SK-N-DZ (cell line): Measurements from ENCODE around the gene DGKD.
A peak's percentile ranks its signal among the peaks of the same experiment; 100 is the strongest.
"Not testable (repeated sequence)": the region's sequence is repeated elsewhere in the genome, so short reads cannot be mapped to it uniquely, and the experiment has no call there.

Experiments used
- DNase-seq: peaks from one replicate; pipeline ENCODE4 v3.0.0-alpha.2; 2015; ENCODE audit warnings: low spot score

The DGKD gene

DNA sequence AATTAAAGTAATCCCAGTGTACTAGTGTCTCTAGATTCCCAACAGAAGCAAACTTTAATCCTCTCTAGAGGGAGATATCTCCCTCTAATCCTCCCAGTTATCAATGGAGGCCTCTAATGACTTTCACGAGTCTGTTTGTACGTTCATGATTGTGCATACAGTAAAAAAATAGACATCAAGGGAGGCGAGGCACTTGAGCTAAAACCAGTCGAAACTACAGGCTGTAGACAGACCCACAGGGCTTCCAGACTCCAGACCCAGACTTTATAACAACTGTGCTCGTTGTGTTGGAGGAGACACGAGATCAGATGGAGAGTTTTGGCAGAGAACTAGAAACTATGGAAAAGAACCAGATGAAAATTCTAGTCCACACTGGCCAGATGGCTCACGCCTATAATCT is 7.0 kb downstream of the DGKD start:
- no peak for DNase-seq

DNA sequence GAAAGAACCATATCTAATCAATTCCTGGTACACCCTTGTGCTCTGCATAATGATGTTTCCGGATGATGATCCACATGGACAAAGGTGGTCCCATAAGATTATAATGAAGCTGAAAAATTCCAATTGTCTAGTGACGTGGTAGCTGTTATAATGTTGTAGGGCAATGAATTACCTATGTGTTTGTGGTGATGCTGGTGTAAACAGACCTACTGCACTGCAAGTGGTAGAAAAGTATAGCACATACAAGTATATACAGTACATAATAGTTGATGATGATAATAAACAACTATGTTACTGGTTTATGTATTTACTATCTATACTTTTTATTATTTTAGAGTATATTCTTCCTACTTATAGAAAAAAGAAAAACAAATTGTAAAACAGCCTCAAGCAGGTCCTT is 8.4 kb downstream of the DGKD start:
- DNase-seq = no peak

DNA sequence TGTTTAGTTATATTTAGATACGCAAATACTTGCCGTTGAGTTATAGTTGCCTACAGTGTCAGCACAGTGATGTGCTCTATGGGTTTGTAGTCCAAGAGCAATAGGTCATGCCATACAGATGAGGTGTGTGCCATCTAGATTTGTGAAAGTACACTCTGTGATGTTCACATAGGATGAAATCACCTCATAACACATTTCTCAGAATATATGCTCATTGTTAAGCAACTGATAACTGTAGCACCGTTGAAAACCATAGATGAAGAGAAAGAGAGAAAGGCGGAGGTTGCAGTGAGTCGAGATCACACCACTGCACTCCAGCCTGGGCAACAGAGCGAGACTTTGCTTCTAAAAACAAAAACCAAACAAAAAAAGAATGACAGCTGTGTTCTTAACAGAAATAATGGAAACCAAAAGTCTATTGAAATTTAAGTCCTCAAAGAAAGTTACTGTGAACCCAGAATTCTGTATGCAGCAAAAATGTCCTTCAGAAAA is 9.5 kb downstream of the DGKD start:
- no peak for DNase-seq

DNA sequence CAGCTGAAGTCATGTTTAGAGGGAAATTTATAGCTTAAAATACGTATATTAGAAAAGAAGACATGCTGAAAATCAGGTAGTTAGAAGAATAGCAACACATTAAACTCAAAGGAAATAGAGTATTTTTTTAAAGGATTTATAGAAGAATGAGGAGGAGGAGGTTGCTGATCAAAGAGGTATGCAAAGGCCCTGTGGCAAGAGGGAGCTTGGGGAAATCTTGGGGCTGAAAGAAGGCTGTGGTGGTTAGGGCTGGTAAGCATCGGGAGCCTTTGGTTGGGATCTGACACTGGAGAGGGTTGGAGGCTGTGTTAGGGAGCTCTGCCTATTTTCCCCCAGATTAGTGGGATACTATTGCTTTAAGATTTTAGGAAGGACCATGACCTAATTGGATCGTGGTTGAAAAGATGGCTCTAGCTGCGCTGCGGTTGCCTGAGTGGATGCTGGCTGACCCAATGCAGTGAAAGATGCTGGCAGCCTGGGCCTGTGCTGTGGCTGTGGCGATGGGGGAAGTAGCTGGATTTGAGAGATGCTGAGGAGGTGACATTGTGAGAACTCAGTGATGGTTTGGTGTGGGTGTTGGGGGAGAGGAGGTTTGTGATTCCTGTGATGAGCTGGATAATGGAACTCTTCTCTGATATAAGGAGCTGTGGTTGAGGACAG is 11.7 kb downstream of the DGKD start:
- DNase-seq = no peak

DNA sequence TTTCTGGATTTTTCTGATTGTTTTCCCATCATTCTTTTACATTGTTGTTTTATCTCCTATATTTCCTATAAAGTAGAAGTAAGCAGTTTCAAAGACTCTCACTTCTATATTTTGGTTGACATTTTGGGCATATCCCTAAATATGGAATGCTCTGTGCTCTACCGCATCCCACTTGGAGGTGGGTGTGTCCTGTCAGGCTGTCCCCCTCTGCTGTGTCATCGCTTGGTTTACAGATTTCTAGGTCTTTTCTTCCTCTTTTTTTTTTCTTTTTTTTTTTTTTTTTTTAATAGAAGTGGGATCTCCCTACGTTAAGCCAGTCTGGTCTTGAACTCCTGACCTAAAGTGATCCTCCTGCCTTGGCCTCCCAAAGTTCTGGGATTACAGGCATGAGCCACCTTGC is 13.3 kb downstream of the DGKD start:
- no peak for DNase-seq

DNA sequence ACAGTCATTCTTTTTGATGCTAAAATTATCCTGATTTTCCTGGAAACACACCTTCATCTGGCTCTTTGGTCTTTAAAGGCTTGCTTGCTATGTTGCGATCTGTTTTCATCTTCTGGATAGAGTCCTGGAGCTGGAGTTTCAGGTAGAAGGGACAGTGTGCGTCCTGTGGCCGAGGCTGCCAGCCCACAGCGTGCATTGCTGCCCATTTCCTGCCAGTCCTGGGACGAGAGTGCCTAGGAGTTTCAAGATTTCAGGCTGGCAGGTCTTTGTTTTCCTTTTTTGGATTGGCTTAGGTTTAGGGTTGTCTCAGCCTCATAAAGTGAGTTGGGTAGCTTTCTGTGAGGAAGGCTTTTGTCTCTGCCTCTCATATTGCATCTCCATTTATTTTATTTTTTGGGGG is 14.5 kb downstream of the DGKD start:
- DNase-seq = no peak

DNA sequence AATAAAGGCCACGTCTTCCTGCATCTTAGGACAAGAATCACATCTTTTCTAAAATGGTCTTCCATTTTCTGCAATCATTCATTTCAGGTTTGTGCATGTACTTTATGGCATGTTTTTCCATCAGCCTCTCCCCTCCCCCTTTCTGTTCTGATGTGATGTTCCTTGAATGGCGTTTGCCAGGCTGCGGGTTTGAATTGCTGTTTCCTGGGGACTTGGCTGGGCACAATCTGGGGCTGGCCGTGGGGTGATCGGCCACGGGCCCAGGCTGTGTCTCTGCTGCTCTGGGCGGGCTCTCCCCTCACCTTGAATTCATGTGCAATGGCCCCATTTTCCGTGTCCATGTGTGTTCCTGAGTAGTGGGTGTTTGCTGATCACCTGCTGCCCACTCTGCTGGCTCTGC is 15.2 kb downstream of the DGKD start:
- no peak for DNase-seq

DNA sequence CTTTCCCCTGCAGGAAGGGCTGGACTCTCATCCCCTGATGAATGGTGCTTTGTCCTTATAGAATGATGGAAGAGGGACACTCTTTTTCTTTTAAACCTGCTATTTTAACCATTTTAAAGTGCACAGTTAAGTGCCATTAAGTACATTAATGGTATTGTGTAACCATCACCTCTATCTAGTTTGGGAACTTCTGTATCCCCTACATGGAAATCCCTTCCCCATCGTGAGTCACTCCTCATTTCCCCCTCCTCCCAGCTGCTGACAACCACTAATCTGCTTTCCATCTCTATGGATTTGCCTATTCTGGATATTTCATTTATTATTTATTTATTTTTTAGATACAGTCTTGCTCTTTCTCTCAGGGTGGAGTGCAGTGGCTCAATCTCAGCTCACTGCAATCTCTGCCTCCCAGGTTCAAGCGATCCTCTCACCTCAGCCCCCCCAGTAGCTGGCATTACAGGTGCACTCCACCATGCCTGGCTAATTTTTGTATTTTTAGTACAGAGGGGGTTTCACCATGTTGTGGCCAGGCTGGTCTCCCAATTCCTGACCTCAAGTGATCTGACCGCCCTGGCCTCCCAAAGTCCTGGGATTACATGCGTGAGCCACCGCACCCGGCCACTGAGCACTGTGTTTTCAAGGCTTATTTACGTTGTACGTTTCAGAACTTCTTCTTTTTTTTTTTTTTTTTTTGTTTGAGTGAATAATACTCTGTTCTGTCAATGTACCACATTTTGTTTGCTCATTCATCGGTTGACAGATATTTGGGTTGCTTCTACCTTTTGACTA is 15.8 kb downstream of the DGKD start:
- DNase-seq = no peak

DNA sequence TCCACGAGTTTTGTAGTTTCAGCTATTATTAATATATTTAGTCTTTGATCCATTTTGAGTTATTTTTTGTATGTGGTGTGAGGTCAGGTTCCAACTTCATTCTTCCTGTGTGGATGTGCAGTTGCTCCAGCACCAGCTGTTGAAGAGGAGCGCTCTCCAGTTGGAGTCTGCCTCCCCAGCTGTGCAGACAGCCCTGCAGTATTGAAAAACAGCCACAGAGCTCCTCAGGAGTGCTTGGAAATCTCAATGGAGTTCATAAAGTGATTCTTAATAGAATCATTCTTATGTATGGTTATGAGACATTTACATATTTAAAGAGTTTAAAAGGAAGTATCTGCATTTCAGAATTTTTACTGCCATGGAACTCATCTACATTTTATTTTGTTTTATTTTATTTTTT is 17.3 kb downstream of the DGKD start:
- DNase-seq = no peak

DNA sequence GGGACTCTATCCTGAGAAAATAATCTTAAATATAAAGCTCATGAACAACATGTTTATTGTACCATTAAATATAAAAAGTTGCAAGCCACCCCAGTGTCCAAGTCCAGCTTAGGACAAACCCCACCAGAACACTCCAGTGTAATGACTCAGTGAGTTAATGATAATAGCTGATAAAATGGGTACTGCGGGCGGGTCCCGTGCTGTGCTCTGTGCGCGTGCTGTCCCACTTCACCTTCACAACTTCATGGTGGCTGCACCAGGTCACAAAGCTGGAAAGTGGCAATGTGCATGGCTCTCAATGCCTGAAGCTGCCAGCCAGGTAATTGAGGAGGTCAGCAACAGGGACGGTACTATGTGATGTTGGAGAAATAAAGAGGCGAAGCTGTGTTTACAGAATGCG is 18.6 kb downstream of the DGKD start:
- DNase-seq = no peak

DNA sequence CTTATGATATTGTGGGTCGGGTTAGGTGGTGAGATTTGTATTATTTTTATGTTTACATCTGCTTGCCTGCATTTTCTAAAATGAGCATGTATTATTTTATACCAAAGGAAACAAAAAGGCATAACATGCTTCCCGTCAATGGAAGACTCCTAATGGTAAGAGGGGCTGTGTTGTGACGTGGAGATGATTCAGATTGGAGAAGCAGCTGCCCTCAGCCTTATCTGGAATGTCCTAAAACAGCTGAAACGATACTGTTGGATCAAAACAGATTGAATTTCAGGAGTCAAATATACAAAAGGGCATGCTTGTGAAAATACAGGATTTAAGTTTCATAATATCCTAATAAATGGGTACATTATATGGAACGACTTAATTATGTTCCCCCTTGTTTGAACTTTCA is 19.0 kb downstream of the DGKD start:
- no peak for DNase-seq

DNA sequence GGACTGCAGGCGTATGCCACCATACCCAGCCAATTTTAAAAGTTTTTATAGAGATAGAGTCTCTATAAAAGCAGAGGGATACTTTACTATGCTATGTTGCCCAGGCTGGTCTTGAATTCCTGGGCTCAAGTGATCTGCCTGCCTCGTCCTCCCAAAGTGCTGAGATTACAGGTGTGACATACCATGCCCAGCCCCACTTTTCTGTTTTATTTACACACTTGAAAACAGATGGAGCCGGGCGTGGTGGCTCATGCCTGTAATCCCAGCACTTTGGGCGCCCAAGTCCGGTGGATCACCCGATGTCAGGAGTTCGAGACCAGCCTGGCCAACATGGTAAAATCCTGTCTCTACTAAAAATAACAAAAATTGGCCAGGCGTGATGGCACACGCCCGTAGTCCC is 20.5 kb downstream of the DGKD start:
- not testable (repeated sequence) for DNase-seq

DNA sequence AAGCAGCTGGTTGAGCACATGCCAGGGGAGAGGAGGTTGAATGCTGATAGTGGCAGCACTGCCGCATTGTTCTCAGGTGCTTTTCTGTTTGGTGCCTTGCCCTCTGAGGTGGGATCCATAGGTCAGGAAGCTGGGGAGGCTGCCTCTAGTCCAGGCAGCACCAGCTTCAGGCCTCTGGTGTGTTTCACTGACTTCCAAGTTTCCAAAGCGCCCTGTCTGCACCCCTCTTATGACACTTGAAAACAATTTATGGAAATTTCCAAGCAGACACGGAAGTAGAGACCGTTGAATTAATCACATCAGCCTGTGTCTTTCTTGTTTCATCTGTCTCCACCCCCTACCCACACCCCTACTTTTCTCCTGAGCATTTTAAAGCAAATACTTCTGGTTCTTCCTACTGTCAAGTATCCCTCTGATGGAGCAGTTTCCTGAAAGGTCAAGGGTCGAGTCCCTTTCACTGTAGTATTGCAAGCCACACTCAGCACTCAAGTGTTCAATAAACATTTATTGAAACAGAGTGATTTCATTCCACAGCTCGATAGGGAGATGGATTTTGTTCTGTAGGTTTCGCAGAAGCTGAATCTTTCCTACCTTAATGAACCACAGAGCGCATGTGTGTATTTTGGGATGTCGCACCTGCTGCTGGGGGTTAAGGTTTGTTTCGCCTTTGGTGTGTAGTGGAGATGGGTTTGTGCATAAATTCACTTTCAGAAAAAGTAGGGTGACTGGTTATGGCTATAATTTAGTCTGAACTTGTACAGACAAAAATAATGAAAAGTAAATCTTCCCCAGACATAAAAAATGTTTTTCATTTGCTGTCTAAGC is 21.4 kb downstream of the DGKD start:
- DNase-seq = no peak

DNA sequence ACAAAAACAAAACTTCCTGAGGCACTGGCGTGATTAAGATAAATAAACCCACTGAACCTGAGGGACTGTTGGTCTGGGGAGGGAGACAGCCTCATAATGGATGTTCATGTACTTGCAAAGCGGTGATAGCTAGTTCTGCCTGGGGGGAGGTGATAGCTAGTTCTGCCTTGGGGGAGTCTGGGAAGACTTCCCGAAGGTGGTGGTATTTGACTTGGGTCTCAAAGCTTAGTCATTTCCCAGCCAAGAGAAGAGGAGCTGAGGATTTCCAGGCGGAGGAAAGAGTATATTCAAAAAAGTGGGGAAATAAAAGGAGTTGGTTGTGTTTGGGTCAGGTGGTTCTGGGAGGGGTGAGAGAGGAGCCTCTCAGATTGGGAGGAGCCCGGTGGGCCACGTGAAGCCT is 24.7 kb downstream of the DGKD start:
- DNase-seq = no peak

DNA sequence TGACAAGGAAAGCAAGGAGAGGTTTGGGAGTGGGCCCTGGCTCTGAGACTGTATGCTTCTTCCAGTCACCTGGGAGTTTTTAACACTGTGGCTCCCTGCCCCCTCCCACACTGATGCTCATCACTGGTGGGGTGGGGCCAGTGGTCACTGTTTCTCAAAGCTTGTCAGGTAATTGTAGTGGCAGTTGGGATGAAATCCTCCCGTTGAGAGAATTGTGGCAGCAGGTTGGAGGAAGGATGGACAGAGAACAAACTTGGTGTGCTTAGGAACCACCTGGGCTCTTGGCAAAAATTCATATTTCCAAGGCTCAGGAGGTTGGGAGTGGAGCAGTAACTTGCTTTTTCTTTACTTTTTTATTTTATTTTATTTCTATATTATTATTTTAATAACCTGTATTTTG is 25.1 kb downstream of the DGKD start:
- no peak for DNase-seq

DNA sequence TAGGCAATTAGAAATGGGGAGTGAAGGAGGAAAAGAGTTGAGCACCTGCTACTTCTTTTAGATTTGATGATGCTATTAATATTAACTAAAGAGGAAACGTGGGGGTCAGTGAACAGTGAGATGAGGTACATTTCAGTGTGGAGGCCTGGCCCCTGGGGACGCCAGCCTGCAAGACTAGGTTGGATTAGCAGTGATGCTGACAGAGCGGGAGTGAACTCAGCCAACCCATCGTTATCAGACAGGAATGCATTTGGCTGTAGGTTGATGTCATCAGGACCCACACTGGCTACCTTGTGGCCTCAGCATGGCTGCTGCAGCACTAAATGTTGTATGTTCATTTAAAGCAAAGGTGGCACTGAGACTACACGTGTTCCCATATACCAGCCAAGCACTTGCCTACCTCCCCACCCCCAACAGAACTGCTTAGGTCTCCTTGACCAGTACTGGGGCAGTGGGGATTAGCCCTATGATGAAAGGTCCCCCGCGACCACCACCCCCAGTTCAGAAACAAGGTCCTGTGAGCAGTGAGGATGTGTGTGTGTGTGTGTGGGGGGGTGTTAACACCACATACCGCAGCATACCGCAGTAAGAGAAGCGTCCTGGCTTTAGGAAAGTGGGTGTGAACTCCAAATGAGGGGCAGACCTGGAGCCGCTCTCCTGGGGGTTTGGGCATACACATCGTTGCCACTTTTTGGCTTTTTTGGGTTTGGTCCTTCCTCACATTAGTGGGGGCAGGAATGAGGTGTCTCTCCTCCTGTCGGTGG is 26.0 kb downstream of the DGKD start:
- no peak for DNase-seq

DNA sequence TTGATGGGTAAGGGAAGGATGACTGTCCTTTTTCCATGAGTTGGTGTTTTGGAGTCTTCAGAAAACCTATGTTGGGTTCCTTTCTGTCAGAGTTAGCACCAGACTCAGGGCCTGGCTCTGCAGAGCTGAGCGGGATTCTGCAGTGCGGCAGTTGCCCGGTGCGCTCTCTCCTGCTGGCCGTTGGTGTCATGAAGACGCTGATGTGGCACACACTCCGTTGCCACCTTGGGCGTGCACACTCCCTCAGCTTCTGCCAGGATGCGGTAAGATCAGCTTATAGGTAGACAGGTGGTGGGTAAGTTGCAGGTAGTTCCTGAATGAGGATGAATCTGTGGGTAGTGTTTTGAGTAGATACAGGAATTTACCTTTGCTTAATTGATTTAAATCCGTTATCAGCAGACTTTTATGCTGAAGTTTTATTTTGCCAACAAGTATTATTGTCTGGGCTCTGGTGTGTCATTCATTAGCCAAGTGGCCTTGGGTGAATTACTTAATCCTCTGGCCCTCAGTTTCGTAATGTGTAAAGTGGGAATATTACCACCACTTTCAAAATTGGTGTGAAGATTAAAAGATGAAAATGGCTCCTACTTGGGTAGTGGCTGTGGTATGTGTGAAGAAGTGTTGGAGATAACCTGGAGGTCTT is 26.8 kb downstream of the DGKD start:
- no peak for DNase-seq

DNA sequence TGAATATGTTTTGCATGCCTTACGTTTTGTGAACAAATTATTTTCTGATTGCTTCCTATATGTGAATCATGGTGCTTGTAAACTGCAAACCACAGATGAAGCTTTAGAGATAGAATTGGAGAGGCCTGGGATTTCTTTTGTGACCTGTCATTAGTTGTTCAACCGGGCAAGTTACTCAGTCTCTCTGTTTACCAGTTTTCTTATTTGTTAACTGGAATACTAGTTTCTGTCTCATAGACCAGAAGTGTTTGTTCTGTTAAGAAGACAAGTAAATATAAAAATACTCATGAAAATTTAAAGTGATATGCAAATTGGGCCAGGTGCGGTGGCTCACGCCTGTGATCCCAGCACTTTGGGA is 27.3 kb downstream of the DGKD start:
- DNase-seq = no peak

DNA sequence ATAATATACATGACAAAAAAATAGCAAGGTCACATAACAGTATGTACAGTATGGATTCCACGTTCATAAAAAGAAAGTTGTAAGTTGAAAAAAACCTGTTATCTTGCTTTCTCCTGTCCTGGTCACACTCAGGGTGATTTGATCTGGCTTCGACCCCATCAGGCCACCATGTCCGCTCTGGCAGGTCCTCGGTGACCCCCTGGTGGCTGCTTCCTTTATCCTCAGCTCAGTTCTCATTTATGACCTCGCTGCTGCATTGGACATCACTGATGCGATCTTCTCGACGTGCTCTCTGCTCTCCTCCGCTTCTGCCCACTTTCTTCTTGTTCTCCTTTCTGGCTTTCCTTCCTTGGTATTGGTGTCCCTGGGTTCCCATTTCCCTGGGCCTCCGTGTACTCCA is 29.7 kb downstream of the DGKD start:
- DNase-seq = peak; percentile 10

DNA sequence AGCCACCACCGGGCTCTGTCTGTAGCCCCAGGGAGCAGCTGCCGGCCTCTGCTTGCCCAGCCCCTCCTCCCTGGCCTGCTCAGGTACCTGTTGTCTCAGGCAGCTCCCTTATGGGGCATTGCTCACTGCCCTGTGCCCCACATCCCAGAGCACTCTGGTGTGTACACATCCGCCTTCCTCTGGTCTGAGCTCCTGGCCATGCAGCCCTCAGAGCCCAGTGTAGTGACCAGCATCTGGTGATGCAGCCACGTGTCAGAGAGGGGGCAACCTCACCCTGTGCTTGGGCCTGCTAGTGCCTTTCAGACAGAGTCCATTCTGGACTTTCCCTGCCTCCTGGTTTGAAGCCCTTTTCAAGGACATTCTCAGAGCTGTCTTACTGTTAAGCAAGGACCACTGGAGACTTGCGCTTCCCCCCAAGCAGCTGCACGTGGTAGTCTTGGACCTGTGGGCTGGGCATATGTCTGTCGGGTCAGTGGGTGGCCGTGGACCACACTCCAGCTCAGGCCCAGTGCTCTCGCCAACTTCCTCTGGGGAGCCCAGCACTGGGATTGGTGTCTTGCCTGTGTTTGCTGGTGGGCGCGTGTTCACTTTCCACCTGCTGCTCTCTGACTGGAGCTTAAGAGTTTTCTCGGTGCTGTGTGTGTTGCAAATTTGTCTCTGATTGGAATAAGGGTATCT is 30.7 kb downstream of the DGKD start:
- DNase-seq = no peak
